GM12878 (cell line): Measurements from ENCODE around the gene SCARF1. TPM values are rescaled to one million over a fixed set of nuclear protein-coding genes. Genes with fewer than 3 reads are reported as not detected.

Experiments
- ASH2L ChIP-seq: fragments of 300-600, 200-600 bp; sonication (generic); IDR thresholded peaks from 2 replicates; pipeline ENCODE4 v1.6.1; 2017; ENCODE audit warnings: low read depth, mild to moderate bottlenecking, borderline replicate concordance
- BACH1 ChIP-seq: fragments of 450-650 bp; IDR thresholded peaks from 2 replicates; pipeline ENCODE4 v1.6.1; 2017; ENCODE audit warnings: mild to moderate bottlenecking, borderline replicate concordance
- BHLHE40 ChIP-seq, 2 experiments: fragments of 450-650 bp in 1 of 2; IDR thresholded peaks; 2 replicates each; pipeline ENCODE4 v1.6.1; 2011 to 2017; ENCODE audit warnings: low read depth in 2 of 2, borderline replicate concordance in 1 of 2, improper control_type of control experiment in 1 of 2, low read length in 1 of 2, mild to moderate bottlenecking in 1 of 2
- FOS ChIP-seq: IDR thresholded peaks from 3 replicates; pipeline ENCODE4 v1.6.1; 2011; ENCODE audit warnings: borderline replicate concordance; ENCODE audit not compliant: insufficient read length; ENCODE audit errors: extremely low read depth
- GATAD2B ChIP-seq: fragments of 450-650 bp; conservative IDR thresholded peaks from 2 replicates; pipeline ENCODE4 v1.6.1; 2017; ENCODE audit warnings: low read depth, mild to moderate bottlenecking, moderate library complexity
- IKZF1 ChIP-seq: fragments of 450-650 bp; conservative IDR thresholded peaks from 2 replicates; pipeline ENCODE4 v1.6.1; 2017; ENCODE audit warnings: antibody characterized with exemption, mild to moderate bottlenecking
- IRF4 ChIP-seq: IDR thresholded peaks from 2 replicates; pipeline ENCODE4 v1.6.1; 2011; ENCODE audit warnings: low read depth, low read length
- MYC ChIP-seq: IDR thresholded peaks from 2 replicates; pipeline ENCODE4 v1.6.1; 2011; ENCODE audit warnings: mild to moderate bottlenecking, low read length, moderate library complexity, inconsistent platforms; ENCODE audit not compliant: insufficient read depth, insufficient replicate concordance, insufficient read length, severe bottlenecking
- NFXL1 ChIP-seq: fragments of 450-650 bp; IDR thresholded peaks from 2 replicates; pipeline ENCODE4 v1.6.1; 2017; ENCODE audit warnings: antibody characterized with exemption, mild to moderate bottlenecking, borderline replicate concordance
- RAD21 ChIP-seq: IDR thresholded peaks from 2 replicates; pipeline ENCODE4 v1.6.1; 2011; ENCODE audit warnings: mild to moderate bottlenecking, low read depth, low read length, moderate library complexity; ENCODE audit not compliant: insufficient read depth
- RFX5 ChIP-seq: IDR thresholded peaks from 2 replicates; pipeline ENCODE4 v1.6.1; 2011; ENCODE audit warnings: low read depth, low read length, improper control_type of control experiment
- SIN3A ChIP-seq: IDR thresholded peaks from 2 replicates; pipeline ENCODE4 v1.6.1; 2012; ENCODE audit warnings: low read depth, low read length, improper control_type of control experiment
- SMAD1 ChIP-seq: fragments of 450-650 bp; IDR thresholded peaks from 2 replicates; pipeline ENCODE4 v1.6.1; 2018; ENCODE audit warnings: mild to moderate bottlenecking, low read depth; ENCODE audit not compliant: partially characterized antibody
- SMARCA5 ChIP-seq: fragments of 450-650 bp; IDR thresholded peaks from 2 replicates; pipeline ENCODE4 v1.6.1; 2017; ENCODE audit warnings: mild to moderate bottlenecking
- SREBF2 ChIP-seq: IDR thresholded peaks from 2 replicates; pipeline ENCODE4 v1.6.1; 2012; ENCODE audit warnings: mild to moderate bottlenecking, low read length
- ZNF207 ChIP-seq: fragments of 450-650 bp; IDR thresholded peaks from 2 replicates; pipeline ENCODE4 v1.6.1; 2014; ENCODE audit warnings: antibody characterized with exemption, mild to moderate bottlenecking, borderline replicate concordance
- ZNF24 ChIP-seq: fragments of 450-650 bp; IDR thresholded peaks from 2 replicates; pipeline ENCODE4 v1.6.1; 2017; ENCODE audit warnings: antibody characterized with exemption, mild to moderate bottlenecking
- polyA plus RNA-seq, 11 experiments: library from polyadenylated mRNA; depleted of rRNA in 4 of 11; unstranded in 6 of 11; stranded (reverse) in 5 of 11; fragments of >200 nt; fragmentation: Nextera tagmentation in 4 of 11; fragmentation: Illumina TruSeq in 1 of 11; extraction: Ambion mirVana in 4 of 11; extraction: Trizol in 1 of 11; gene quantifications; 1 replicate in 1 of 11; 2 replicates in 10 of 11; pipeline versions ENCODE4 v1.2.1 to v1.2.3, GENCODE V29; 2011 to 2016; ENCODE audit warnings: inconsistent platforms in 2 of 11, missing spikeins in 2 of 11, low read depth in 1 of 11
- total RNA-seq, 4 experiments: library from RNA; depleted of rRNA in 3 of 4; stranded (reverse); fragments of >200 nt in 3 of 4; fragmentation: Illumina TruSeq in 1 of 4; extraction: Trizol in 1 of 4; gene quantifications; 2 replicates each; pipeline versions ENCODE4 v1.2.1 to v1.2.3, GENCODE V29; 2013 to 2021
- TF ChIP-seq, protein P1 (sequence below): IDR thresholded peaks from 2 replicates; pipeline ENCODE4 v1.6.1; 2012; ENCODE audit warnings: low read length, inconsistent platforms
- TF ChIP-seq, protein P2 (sequence below): fragments of 450-650 bp; IDR thresholded peaks from 2 replicates; pipeline ENCODE4 v1.6.1; 2018; ENCODE audit warnings: mild to moderate bottlenecking, low read depth, moderate library complexity; ENCODE audit not compliant: partially characterized antibody
- TF ChIP-seq, protein P3 (sequence below): fragments of 450-650 bp; formaldehyde crosslinking; IDR thresholded peaks from 2 replicates; pipeline ENCODE4 v1.4.0; 2020; ENCODE audit warnings: mild to moderate bottlenecking, moderate library complexity
- TF ChIP-seq, protein P4 (sequence below): fragments of 450-650 bp; IDR thresholded peaks from 2 replicates; pipeline ENCODE4 v1.6.1; 2017; ENCODE audit warnings: borderline replicate concordance

Gene SCARF1
- total and polyA plus RNA-seq, 10 of the 15 experiments (the other 5 are each of a cell fraction or from before 2014, with no cell fraction given), result 0.10 to 1.7 (median 0.43) TPM

DNA sequence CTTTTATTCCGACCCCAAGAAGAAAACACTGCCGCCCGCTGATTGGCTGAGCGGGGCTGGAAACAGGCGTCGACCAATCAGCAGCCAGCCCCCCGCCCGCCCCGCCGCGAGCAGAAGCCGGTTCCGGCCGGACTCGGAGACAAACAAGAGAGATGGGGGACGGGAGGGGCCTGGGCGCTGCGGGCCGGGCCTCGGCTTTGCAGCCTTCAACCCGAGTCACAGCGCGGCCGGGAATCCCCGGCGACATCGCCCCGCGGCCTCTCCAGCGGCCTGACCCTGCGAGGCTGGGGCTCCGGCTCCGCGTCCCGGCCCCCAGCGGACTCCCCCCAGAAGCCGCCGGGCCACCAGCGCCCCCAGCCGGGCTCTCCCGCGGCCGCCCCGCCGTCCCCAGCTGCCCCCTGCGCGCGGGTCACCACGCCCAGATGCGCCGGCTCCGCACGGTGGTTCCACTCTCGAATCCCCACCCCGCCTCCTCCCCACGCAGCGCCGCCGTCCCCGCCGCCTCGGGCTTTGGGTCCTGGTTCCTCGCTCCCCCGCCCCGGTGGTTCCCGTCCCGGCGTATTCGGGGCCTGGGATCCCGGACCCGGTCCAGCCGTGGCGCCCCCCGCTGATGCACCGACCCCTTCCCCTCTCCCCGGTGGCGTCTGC is 16.6 kb downstream of the SCARF1 start (continued):
- TF ChIP-seq BHLHE40 (IDR thresholded peaks at IDR 0.05; ENCODE audit: borderline replicate concordance in 1 of 2, low read depth in 2 of 2, low read length in 1 of 2) (peak in 1 of 2 experiments; percentile 48; a peak in 2 of 4 replicates), RAD21 (peak; percentile 40; the same call in 1 of the 2 replicates), ASH2L (no peak), FOS (no peak), MYC (no peak), ZNF207 (no peak), RFX5 (peak; percentile 85), IKZF1 (peak; percentile 61; the same call in 1 of the 2 replicates), SMAD1 (no peak), GATAD2B (peak; percentile 69), SREBF2 (no peak), BACH1 (peak; percentile 43), IRF4 (no peak), SIN3A (peak; percentile 19), SMARCA5 (peak; percentile 63), ZNF24 (0 out of 2 replicates have a peak, but pooled peaks have one; percentile 42), NFXL1 (0 out of 2 replicates have a peak, but pooled peaks have one; percentile 36)
- TF ChIP-seq, protein P1, sequence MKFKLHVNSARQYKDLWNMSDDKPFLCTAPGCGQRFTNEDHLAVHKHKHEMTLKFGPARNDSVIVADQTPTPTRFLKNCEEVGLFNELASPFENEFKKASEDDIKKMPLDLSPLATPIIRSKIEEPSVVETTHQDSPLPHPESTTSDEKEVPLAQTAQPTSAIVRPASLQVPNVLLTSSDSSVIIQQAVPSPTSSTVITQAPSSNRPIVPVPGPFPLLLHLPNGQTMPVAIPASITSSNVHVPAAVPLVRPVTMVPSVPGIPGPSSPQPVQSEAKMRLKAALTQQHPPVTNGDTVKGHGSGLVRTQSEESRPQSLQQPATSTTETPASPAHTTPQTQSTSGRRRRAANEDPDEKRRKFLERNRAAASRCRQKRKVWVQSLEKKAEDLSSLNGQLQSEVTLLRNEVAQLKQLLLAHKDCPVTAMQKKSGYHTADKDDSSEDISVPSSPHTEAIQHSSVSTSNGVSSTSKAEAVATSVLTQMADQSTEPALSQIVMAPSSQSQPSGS, result no peak
- TF ChIP-seq, protein P2, sequence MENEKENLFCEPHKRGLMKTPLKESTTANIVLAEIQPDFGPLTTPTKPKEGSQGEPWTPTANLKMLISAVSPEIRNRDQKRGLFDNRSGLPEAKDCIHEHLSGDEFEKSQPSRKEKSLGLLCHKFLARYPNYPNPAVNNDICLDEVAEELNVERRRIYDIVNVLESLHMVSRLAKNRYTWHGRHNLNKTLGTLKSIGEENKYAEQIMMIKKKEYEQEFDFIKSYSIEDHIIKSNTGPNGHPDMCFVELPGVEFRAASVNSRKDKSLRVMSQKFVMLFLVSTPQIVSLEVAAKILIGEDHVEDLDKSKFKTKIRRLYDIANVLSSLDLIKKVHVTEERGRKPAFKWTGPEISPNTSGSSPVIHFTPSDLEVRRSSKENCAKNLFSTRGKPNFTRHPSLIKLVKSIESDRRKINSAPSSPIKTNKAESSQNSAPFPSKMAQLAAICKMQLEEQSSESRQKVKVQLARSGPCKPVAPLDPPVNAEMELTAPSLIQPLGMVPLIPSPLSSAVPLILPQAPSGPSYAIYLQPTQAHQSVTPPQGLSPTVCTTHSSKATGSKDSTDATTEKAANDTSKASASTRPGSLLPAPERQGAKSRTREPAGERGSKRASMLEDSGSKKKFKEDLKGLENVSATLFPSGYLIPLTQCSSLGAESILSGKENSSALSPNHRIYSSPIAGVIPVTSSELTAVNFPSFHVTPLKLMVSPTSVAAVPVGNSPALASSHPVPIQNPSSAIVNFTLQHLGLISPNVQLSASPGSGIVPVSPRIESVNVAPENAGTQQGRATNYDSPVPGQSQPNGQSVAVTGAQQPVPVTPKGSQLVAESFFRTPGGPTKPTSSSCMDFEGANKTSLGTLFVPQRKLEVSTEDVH, result no peak
- TF ChIP-seq, protein P3, sequence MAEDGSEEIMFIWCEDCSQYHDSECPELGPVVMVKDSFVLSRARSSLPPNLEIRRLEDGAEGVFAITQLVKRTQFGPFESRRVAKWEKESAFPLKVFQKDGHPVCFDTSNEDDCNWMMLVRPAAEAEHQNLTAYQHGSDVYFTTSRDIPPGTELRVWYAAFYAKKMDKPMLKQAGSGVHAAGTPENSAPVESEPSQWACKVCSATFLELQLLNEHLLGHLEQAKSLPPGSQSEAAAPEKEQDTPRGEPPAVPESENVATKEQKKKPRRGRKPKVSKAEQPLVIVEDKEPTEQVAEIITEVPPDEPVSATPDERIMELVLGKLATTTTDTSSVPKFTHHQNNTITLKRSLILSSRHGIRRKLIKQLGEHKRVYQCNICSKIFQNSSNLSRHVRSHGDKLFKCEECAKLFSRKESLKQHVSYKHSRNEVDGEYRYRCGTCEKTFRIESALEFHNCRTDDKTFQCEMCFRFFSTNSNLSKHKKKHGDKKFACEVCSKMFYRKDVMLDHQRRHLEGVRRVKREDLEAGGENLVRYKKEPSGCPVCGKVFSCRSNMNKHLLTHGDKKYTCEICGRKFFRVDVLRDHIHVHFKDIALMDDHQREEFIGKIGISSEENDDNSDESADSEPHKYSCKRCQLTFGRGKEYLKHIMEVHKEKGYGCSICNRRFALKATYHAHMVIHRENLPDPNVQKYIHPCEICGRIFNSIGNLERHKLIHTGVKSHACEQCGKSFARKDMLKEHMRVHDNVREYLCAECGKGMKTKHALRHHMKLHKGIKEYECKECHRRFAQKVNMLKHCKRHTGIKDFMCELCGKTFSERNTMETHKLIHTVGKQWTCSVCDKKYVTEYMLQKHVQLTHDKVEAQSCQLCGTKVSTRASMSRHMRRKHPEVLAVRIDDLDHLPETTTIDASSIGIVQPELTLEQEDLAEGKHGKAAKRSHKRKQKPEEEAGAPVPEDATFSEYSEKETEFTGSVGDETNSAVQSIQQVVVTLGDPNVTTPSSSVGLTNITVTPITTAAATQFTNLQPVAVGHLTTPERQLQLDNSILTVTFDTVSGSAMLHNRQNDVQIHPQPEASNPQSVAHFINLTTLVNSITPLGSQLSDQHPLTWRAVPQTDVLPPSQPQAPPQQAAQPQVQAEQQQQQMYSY (CRISPR knock-in tag), result no peak
- TF ChIP-seq, protein P4, sequence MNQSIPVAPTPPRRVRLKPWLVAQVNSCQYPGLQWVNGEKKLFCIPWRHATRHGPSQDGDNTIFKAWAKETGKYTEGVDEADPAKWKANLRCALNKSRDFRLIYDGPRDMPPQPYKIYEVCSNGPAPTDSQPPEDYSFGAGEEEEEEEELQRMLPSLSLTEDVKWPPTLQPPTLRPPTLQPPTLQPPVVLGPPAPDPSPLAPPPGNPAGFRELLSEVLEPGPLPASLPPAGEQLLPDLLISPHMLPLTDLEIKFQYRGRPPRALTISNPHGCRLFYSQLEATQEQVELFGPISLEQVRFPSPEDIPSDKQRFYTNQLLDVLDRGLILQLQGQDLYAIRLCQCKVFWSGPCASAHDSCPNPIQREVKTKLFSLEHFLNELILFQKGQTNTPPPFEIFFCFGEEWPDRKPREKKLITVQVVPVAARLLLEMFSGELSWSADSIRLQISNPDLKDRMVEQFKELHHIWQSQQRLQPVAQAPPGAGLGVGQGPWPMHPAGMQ, result no peak
